AG04449 (cell line): ENCODE measurements around the gene ZFR2.
A peak's percentile ranks its signal among the peaks of the same experiment; 100 is the strongest.
"Not testable (repeated sequence)": the region's sequence is repeated elsewhere in the genome, so short reads cannot be mapped to it uniquely, and the experiment has no call there.

Source experiments
- CTCF ChIA-PET: fragments of 350-600 bp; formaldehyde crosslinking; extraction: SDS; loops from one replicate; lab custom pipeline; 2021; ENCODE audit warnings: antibody characterized with exemption; lab: Yijun Ruan, JAX
- POLR2A ChIA-PET: fragments of 400-600, 350-600 bp; formaldehyde crosslinking; extraction: SDS; loops from one replicate; lab custom pipeline; 2020; ENCODE audit warnings: antibody characterized with exemption, inconsistent platforms; lab: Yijun Ruan, JAX
- DNase-seq: peaks from one replicate; pipeline ENCODE4 v3.0.0-alpha.2; 2010; ENCODE audit warnings: low read depth, low spot score
- H3K4me3 ChIP-seq: 2 replicates; pipeline ENCODE4 v1.5.1; 2011; ENCODE audit warnings: low read depth, mild to moderate bottlenecking, control low read depth, low read length
- CTCF ChIP-seq: IDR thresholded peaks from one replicate; pipeline ENCODE4 v1.5.1; 2011; ENCODE audit warnings: mild to moderate bottlenecking, moderate library complexity, low read length, control low read depth, inconsistent platforms; ENCODE audit not compliant: insufficient read depth; ENCODE audit errors: missing control alignments

ZFR2 gene

GRCh38 chr19:3762130-3762473 lies 106.7 kb downstream of the ZFR2 start:
- H3K4me3 ChIP-seq, result no peak overlapping the region
- TF ChIP-seq CTCF, result no peak
- CTCF ChIA-PET, result interaction anchor here (0.7 to 2.7 kb wide), 14 partner anchors 9 to 154 kb away, joined by 3 to 33 read pairs (median 4); partner anchors contain the start of genes PIP5K1C and RAX2

GRCh38 chr19:3761382-3762129 lies 107.3 kb downstream of the ZFR2 start, which contains the start of gene APBA3:
APBA3 (minus strand) TSS chr19:3761692; CDS start chr19:3760264, 1,428 bp downstream.
- ChIA-PET POLR2A (interaction anchor here (0.8 to 2.4 kb wide), 2 partner anchors 21 to 208 kb away, joined by 3 to 11 read pairs; no protein-coding TSS in a partner anchor), CTCF (interaction anchor here (0.7 to 2.7 kb wide), 14 partner anchors 10 to 154 kb away, joined by 3 to 33 read pairs (median 4); partner anchors contain the start of genes PIP5K1C and RAX2)
- peak; percentile 87 for TF ChIP-seq CTCF
- DNase-seq, result peak; percentile 31
- peak within 1 kb of the TSS; percentile 94 for H3K4me3 ChIP-seq

More at GRCh38 chr19:3762130-3762473, 106.7 kb downstream of the ZFR2 start:
- POLR2A ChIA-PET, result interaction anchor here (0.8 to 2.4 kb wide), 3 partner anchors 21 to 223 kb away, joined by 3 to 11 read pairs (median 5); partner anchors contain the start of gene EEF2
- no peak for DNase-seq

- POLR2A ChIA-PET, result interaction anchor here (0.8 to 2.4 kb wide), 2 partner anchors 20 to 208 kb away, joined by 3 to 11 read pairs; no protein-coding TSS in a partner anchor
- H3K4me3 ChIP-seq, result peak overlapping the region; percentile 86
- CTCF ChIA-PET, result interaction anchor here (0.8 to 2.7 kb wide), 6 partner anchors 10 to 65 kb away, joined by 4 to 33 read pairs (median 6); no protein-coding TSS in a partner anchor
- no peak for TF ChIP-seq CTCF
- DNase-seq, result no peak
Observed at GRCh38 chr19:3760871-3761361, 107.9 kb downstream of the ZFR2 start.

- ChIA-PET CTCF (interaction anchor here (2.3 kb wide), 1 partner anchor 9 kb away, joined by 5 read pairs; no protein-coding TSS in a partner anchor), POLR2A (no interaction called here)
- DNase-seq, result no peak
- no peak overlapping the region for H3K4me3 ChIP-seq
- TF ChIP-seq CTCF, result no peak
Observed at GRCh38 chr19:3759482-3760254, 109.2 kb downstream of the ZFR2 start.

- DNase-seq, H3K4me3 ChIP-seq, POLR2A ChIA-PET: not testable (repeated sequence)
- CTCF ChIA-PET, result interaction anchor here (2.3 kb wide), 1 partner anchor 8 kb away, joined by 5 read pairs; no protein-coding TSS in a partner anchor
Observed at GRCh38 chr19:3758297-3758696, 110.5 kb downstream of the ZFR2 start.

- H3K4me3 ChIP-seq, POLR2A ChIA-PET, DNase-seq, CTCF ChIA-PET: not testable (repeated sequence)
Observed at GRCh38 chr19:3757705-3758104, 111.1 kb downstream of the ZFR2 start.
